ENCODE data around the gene NDUFA8. TPM values are rescaled to one million over a fixed set of nuclear protein-coding genes. Genes with fewer than 3 reads are reported as not detected.

The NDUFA8 gene
- total RNA-seq, 1 experiment from 2014 or later: 84.6 TPM

DNA sequence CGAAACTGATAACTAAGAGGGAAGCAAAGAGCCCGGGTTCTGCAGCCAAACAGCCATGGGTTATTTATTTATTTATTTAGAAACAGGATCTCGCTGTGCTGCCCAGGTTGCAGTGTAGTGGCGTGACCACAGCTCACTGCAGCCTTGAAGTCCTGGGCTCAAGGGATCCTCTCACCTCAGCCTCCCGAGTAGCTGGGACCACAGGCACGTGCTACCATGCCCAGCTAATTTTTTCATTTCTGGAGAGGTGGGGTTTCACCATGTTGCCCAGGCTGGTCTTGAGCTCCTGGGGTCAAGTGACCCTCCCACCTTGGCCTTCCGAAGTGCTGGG, 24.1 kb downstream of the NDUFA8 start:
- no peaks in the 10 kb centered on the region for H3K36me3 ChIP-seq (ENCODE audit: low read depth)
- no peak overlapping the region for H3K4me3 ChIP-seq
- no peak for DNase-seq
- ChIA-PET POLR2A (ENCODE audit: unreplicated experiment) (no interaction called here), CTCF (interaction anchor here (0.6 to 1.0 kb wide), 2 partner anchors 10 to 131 kb away, joined by 3 read pairs; no protein-coding TSS in a partner anchor)
- no peaks in the 10 kb centered on the region for H3K27me3 ChIP-seq (ENCODE audit: insufficient read depth, low read depth)
- H3K79me2 ChIP-seq (ENCODE audit: low read depth): no peaks in the 10 kb centered on the region
- no peaks in the 10 kb centered on the region for H3K9me3 ChIP-seq (ENCODE audit: insufficient read depth, low read depth)
- H3K27ac ChIP-seq: no peak overlapping the region
- no peak overlapping the region for H2AFZ ChIP-seq
- H3K4me1 ChIP-seq (replicated peaks; ENCODE audit: insufficient read depth): no peaks in the 10 kb centered on the region
- H4K20me1 ChIP-seq (ENCODE audit: insufficient read depth): no peaks in the 10 kb centered on the region
- no peaks in the 10 kb centered on the region for H3K9me2 ChIP-seq (ENCODE audit: insufficient read depth)
- TF ChIP-seq EZH2 (IDR thresholded peaks at IDR 0.05; ENCODE audit: low read depth): no peak
- no TSS peak for BruUV-seq (replicated peaks)
- no peaks in the 10 kb centered on the region for H3F3A ChIP-seq (ENCODE audit: insufficient read depth, low read depth)
- H3K4me2 ChIP-seq: no peak overlapping the region
- intact Hi-C loops (cut with micrococcal nuclease; ENCODE audit: unreplicated experiment): no loop called here

- no peak overlapping the region for H3K27ac ChIP-seq
- H3F3A ChIP-seq (ENCODE audit: insufficient read depth, low read depth): no peaks in the 10 kb centered on the region
- no peaks in the 10 kb centered on the region for H4K20me1 ChIP-seq (ENCODE audit: insufficient read depth)
- intact Hi-C loops (cut with micrococcal nuclease; ENCODE audit: unreplicated experiment): no loop called here
- no peaks in the 10 kb centered on the region for H3K4me1 ChIP-seq (replicated peaks; ENCODE audit: insufficient read depth)
- DNase-seq: no peak
- no peaks in the 10 kb centered on the region for H3K9me2 ChIP-seq (ENCODE audit: insufficient read depth)
- TF ChIP-seq, protein P1, sequence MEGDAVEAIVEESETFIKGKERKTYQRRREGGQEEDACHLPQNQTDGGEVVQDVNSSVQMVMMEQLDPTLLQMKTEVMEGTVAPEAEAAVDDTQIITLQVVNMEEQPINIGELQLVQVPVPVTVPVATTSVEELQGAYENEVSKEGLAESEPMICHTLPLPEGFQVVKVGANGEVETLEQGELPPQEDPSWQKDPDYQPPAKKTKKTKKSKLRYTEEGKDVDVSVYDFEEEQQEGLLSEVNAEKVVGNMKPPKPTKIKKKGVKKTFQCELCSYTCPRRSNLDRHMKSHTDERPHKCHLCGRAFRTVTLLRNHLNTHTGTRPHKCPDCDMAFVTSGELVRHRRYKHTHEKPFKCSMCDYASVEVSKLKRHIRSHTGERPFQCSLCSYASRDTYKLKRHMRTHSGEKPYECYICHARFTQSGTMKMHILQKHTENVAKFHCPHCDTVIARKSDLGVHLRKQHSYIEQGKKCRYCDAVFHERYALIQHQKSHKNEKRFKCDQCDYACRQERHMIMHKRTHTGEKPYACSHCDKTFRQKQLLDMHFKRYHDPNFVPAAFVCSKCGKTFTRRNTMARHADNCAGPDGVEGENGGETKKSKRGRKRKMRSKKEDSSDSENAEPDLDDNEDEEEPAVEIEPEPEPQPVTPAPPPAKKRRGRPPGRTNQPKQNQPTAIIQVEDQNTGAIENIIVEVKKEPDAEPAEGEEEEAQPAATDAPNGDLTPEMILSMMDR (conservative IDR thresholded peaks at IDR 0.05): no peak
- TF ChIP-seq EZH2 (IDR thresholded peaks at IDR 0.05; ENCODE audit: low read depth): no peak
- H3K4me2 ChIP-seq: no peak overlapping the region
- no peak overlapping the region for H3K4me3 ChIP-seq
- H3K27me3 ChIP-seq (ENCODE audit: insufficient read depth, low read depth): no peaks in the 10 kb centered on the region
- H3K9me3 ChIP-seq (ENCODE audit: insufficient read depth, low read depth): no peaks in the 10 kb centered on the region
- BruUV-seq (replicated peaks): no TSS peak
- no peaks in the 10 kb centered on the region for H3K36me3 ChIP-seq (ENCODE audit: low read depth)
- CTCF ChIA-PET: interaction anchor here (0.6 kb wide), 2 partner anchors 9 to 12 kb away, joined by 3 to 8 read pairs; no protein-coding TSS in a partner anchor
- no peaks in the 10 kb centered on the region for H3K79me2 ChIP-seq (ENCODE audit: low read depth)
- POLR2A ChIA-PET (ENCODE audit: unreplicated experiment): interaction anchor here (0.6 kb wide), 1 partner anchor 393 kb away, joined by 6 read pairs; no protein-coding TSS in a partner anchor
- no peak overlapping the region for H2AFZ ChIP-seq
Measured at GRCh38 chr9:122134822-122135528, 24.6 kb downstream of the NDUFA8 start.

DNA sequence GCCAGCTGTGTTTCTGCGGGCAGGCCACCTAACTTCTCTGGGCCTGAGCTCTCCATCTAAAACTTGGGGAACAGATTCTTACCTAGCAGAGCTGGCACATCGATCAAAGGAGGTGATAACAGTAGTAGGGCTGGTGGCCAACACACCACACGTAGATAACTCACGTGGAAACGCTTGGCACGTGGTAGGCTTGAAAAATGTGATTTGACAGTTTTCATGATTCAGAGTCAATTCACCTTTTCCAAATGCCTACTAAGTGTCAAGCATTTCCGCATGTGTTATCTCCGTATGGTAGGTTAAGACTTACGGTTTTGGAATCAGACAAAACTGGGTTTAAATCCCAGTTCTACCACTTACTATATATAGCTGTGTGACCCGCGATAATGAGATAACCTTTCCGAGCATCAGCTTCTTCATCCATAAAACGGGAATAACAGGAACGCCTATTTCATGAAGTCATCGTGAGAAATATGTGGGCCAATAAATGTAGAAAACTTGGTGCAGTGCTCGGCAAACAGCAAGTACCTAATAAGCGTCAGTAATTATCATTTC, 25.5 kb downstream of the NDUFA8 start:
- CTCF ChIA-PET: interaction anchor here (0.6 kb wide), 1 partner anchor 102 kb away, joined by 4 read pairs; no protein-coding TSS in a partner anchor
- no TSS peak for BruUV-seq (replicated peaks)

More for the DNA sequence above, 25.5 kb downstream of the NDUFA8 start:
- no peaks in the 10 kb centered on the region for H3K79me2 ChIP-seq (ENCODE audit: low read depth)
- H3K36me3 ChIP-seq (ENCODE audit: low read depth): no peaks in the 10 kb centered on the region
- H4K20me1 ChIP-seq (ENCODE audit: insufficient read depth): no peaks in the 10 kb centered on the region
- no peaks in the 10 kb centered on the region for H3K4me1 ChIP-seq (replicated peaks; ENCODE audit: insufficient read depth)
- POLR2A ChIA-PET (ENCODE audit: unreplicated experiment): no interaction called here
- H3K9me2 ChIP-seq (ENCODE audit: insufficient read depth): no peaks in the 10 kb centered on the region
- no peak overlapping the region for H3K4me2 ChIP-seq
- H3K27ac ChIP-seq: no peak overlapping the region
- no peak for DNase-seq
- H3K27me3 ChIP-seq (ENCODE audit: insufficient read depth, low read depth): no peaks in the 10 kb centered on the region
- no peaks in the 10 kb centered on the region for H3F3A ChIP-seq (ENCODE audit: insufficient read depth, low read depth)
- no peaks in the 10 kb centered on the region for H3K9me3 ChIP-seq (ENCODE audit: insufficient read depth, low read depth)
- no peak overlapping the region for H2AFZ ChIP-seq
- intact Hi-C loops (cut with micrococcal nuclease; ENCODE audit: unreplicated experiment): no loop called here
- TF ChIP-seq, protein P1 (conservative IDR thresholded peaks at IDR 0.05): no peak
- TF ChIP-seq EZH2 (IDR thresholded peaks at IDR 0.05; ENCODE audit: low read depth): no peak
- H3K4me3 ChIP-seq: no peak overlapping the region

Measured in PC-9 (cell line).